ENCODE results near the gene SERPINA4. TPM values are rescaled to one million over a fixed set of nuclear protein-coding genes. Genes with fewer than 3 reads are reported as not detected.

The SERPINA4 gene
- total and polyA plus RNA-seq, 4 donors = not detected

DNA sequence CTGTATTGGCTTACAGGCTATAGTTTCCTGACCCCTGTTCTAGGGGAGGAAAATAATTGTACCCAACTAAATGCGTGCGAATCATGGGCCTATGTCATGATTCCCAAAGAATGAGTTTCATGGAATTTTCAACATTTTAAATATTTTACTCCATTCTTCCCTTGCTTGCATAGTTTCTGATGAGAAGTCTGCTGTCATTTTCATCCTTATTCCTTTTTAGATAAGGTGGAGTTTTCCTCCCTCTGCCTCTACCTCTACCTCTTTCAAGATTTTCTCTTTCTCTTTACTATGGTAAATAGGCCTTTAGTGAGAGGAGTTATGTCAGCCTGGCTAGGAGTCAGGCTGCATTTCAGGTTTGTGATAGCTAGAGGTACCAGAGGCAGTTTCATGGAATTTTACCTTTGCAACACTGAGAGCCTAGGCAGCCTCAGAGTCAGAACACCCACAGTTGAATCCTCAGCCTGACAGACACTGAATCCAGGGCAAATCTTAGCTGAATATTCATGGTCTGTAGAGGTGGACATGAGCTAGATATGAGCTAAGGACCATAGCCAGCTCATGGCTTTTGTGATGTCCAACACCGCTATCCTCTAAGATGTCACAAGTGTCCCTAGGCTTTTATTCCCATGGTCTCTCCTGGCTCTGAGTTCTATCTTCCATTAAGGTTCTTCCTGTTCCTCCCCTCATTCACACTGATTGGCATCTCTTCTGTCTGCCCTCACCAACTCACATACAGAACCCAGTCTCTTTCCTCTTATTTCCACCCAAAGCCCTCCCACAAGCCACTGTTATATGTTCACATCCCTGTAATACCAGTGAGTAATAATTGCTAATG, 57.0 kb downstream of the SERPINA4 start:
- H3K36me3 ChIP-seq (ENCODE audit: control insufficient read depth, insufficient read depth, low read length) = no peaks in the 10 kb centered on the region
- peaks cover 8% of the 10 kb centered on the region for H3K9me3 ChIP-seq (ENCODE audit: control insufficient read depth, insufficient read depth, low read length)
- H3K27me3 ChIP-seq (ENCODE audit: control insufficient read depth, insufficient read depth, low read length) = no peaks in the 10 kb centered on the region
- DNase-seq (ENCODE audit: low read depth in 4 of 6, low spot score in 6 of 6) = no peak
- no peak overlapping the region for H3K27ac ChIP-seq (ENCODE audit: low read depth, low read length)
- no peak overlapping the region for H3K4me3 ChIP-seq (ENCODE audit: low read depth, low read length)
- peaks cover under 1% of the 10 kb centered on the region for H3K4me1 ChIP-seq (ENCODE audit: control insufficient read depth, insufficient read depth, low read length)
- WGBS (ENCODE audit: insufficient coverage) = 100% methylated on average over 1 of the region's 3 CpGs

DNA sequence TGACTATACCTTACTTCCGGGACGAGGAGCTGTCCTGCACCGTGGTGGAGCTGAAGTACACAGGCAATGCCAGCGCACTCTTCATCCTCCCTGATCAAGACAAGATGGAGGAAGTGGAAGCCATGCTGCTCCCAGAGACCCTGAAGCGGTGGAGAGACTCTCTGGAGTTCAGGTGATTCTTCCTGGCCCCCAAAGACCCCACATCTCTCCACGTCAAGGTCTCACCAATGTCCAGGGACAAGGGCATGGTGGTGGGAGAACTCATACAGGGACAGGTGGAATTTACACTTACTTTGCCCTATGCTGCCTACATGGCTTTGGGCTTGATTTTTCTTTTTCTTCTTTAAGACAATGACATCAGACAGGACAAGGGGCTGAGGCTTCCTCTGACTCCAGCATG, 58.1 kb downstream of the SERPINA4 start:
- DNase-seq (ENCODE audit: low read depth in 4 of 6, low spot score in 6 of 6) = no peak
- Histone ChIP-seq H3K4me3 (ENCODE audit: low read depth, low read length) (no peak overlapping the region), H3K36me3 (ENCODE audit: control insufficient read depth, insufficient read depth, low read length) (no peaks in the 10 kb centered on the region), H3K27ac (ENCODE audit: low read depth, low read length) (no peak overlapping the region), H3K27me3 (ENCODE audit: control insufficient read depth, insufficient read depth, low read length) (no peaks in the 10 kb centered on the region), H3K4me1 (ENCODE audit: control insufficient read depth, insufficient read depth, low read length) (no peaks in the 10 kb centered on the region), H3K9me3 (ENCODE audit: control insufficient read depth, insufficient read depth, low read length) (peaks cover 8% of the 10 kb centered on the region)
- WGBS (ENCODE audit: insufficient coverage) = 92% methylated on average over 4 of the region's 6 CpGs

Other genes with a start within 250 kb of the SERPINA4 start
- under 1 TPM in 1 of 2 donors, not detected in 1; 0.06 TPM for gene SERPINA6, start 238.1 kb upstream of the SERPINA4 start, total RNA-seq
- not detected for gene SERPINA6, start 238.1 kb upstream of the SERPINA4 start, polyA plus RNA-seq (ENCODE audit: insufficient read length in 2 of 2)
- gene SERPINA2, start 194.7 kb upstream of the SERPINA4 start, total RNA-seq = not detected
- not detected for gene SERPINA2, start 194.7 kb upstream of the SERPINA4 start, polyA plus RNA-seq (ENCODE audit: insufficient read length in 2 of 2)
- gene SERPINA1, start 172.8 kb upstream of the SERPINA4 start, total RNA-seq = 1 to 10 TPM; 5.9 to 8.6 TPM
- 1 to 10 TPM; 3.8 to 6.6 TPM for gene SERPINA1, start 172.8 kb upstream of the SERPINA4 start, polyA plus RNA-seq (ENCODE audit: insufficient read length in 2 of 2)
- under 1 TPM in 1 of 2 donors, not detected in 1; 0.11 TPM for gene SERPINA11, start 108.6 kb upstream of the SERPINA4 start, total RNA-seq
- gene SERPINA11, start 108.6 kb upstream of the SERPINA4 start, polyA plus RNA-seq (ENCODE audit: insufficient read length in 2 of 2) = not detected
- gene SERPINA9, start 85.2 kb upstream of the SERPINA4 start, total RNA-seq = not detected
- gene SERPINA9, start 85.2 kb upstream of the SERPINA4 start, polyA plus RNA-seq (ENCODE audit: insufficient read length in 2 of 2) = not detected
- not detected for gene SERPINA12, start 52.0 kb upstream of the SERPINA4 start, total RNA-seq
- under 1 TPM in 1 of 2 donors, not detected in 1; 0.13 TPM for gene SERPINA12, start 52.0 kb upstream of the SERPINA4 start, polyA plus RNA-seq (ENCODE audit: insufficient read length in 2 of 2)
- gene SERPINA5, start 20.0 kb downstream of the SERPINA4 start, total RNA-seq = 1 to 10 TPM in 1 of 2 donors, under 1 TPM in 1; 0.89 to 1.6 TPM
- 1 to 10 TPM; 1.1 to 2.2 TPM for gene SERPINA5, start 20.0 kb downstream of the SERPINA4 start, polyA plus RNA-seq (ENCODE audit: insufficient read length in 2 of 2)
- gene SERPINA3, start 50.9 kb downstream of the SERPINA4 start, total RNA-seq = 1 to 10 TPM; 1.5 to 3.0 TPM
- gene SERPINA3, start 50.9 kb downstream of the SERPINA4 start, polyA plus RNA-seq (ENCODE audit: insufficient read length in 2 of 2) = under 1 TPM; 0.78 to 0.84 TPM
- under 1 TPM in 1 of 2 donors, not detected in 1; 0.99 TPM for gene GSC, start 208.7 kb downstream of the SERPINA4 start, total RNA-seq
- gene GSC, start 208.7 kb downstream of the SERPINA4 start, polyA plus RNA-seq (ENCODE audit: insufficient read length in 2 of 2) = not detected

Data from spinal cord (tissue), 10 donors.